Measurements from ENCODE around the gene MICU2.

Gene MICU2

DNA sequence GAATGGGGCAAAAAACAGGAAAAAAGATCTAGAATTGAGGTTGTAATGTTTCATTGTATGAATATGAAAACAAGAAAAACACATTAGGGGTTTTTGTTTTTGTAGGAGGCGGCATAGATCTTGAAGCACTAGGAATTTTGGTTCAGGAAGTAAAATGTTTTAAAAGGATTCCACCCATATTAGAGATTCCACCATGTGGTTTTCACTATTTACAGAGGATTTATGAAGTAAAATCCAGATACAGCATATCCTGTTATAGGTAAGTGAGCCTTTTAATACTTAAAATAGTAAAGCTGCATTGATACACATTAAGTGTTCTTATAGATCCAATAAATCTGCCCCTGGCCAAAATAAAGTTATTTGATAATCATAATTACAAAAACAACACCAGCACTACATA is 61.4 kb downstream of the MICU2 start:
- no peak for DNase-seq

DNA sequence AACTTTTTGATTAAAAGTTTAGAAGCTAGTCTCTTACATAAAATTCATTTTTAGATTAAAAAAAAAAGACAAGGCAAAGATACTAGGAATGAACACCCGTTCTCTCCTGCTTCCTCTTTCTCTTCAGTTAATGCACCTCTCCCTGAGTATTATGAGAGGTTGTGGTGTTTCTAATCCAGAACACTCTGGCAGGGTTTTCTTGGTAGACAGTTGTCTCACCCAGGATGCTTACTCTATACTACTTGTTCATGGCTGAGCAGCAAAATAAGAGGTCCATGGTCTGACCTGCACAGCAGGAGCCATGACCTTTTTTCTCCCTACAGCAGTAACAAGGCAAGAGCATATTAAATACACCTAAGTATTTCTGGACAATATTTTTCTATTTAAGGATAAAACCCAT is 62.0 kb downstream of the MICU2 start:
- no peak for DNase-seq

DNA sequence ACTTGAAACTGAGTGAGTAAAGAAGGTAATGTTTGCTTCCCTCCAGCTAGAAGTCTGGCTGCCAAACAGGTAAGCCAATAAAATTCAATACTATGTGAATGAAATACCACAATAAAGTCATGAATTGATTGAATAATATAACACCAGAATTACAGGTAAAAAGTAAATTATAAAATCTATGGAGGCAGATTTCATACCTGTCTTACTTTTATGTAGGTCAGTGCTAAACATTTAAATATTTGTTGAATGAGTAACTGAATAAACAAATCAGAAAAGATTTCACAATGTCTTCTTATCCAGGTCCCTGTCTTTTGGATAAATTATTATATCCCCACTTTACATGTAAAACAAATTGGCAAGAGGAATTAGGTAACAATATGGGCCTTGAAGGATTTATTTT is 62.7 kb downstream of the MICU2 start:
- DNase-seq = no peak

DNA sequence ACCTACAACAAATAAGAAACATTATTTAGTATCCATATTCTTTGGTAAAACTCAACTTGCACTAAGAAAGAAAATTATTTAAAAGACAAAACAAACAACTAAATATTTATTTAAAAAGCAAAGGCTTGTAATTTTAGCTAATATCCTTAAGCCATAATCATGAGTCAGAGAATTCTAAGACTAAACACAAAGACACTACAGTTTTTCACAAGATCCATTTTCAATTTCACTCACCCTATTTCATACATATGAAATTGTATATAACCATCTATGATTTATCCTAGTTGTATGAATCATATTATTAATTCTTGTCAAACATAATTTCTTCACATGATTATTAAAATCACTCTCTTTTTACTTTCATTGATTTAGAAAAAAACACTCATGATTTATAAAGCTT is 64.3 kb downstream of the MICU2 start:
- no peak for DNase-seq

DNA sequence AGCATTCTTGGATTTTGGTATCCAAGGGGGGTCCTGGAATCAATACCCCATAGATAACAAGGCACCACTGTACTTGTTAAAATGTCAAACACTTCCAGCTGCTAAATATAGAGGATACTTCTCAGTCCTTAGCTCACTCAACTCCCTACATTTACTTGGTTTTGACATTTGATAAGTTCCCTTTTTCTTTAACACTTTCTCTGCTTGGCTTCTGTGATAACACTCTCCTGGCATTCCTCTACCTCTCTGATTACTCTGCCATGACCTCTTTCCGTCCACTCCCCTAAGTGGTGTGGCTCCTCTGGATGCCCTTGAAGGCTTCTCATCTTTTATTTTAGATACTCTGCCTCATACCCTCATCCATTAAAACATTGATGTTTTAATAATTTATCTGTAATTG is 65.2 kb downstream of the MICU2 start:
- no peak for DNase-seq

DNA sequence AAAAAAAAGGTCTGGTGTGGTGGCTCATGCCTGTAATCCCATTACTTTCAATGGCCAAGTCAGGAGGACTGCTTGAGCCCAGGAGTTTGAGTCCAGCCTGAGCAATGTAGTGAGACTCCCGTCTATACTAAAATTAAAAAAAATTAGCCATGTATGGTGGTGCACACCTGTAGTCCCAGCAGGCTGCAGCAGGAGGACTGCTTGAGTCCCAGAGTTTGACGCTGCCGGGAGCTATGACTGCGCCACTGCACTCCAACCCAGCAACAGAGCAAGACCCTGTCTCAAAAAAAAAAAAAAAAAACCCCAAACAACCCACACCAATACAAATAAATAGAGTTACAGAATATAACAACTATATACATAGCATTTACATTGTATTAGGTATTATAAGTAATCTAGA is 65.7 kb downstream of the MICU2 start:
- no peak for DNase-seq

DNA sequence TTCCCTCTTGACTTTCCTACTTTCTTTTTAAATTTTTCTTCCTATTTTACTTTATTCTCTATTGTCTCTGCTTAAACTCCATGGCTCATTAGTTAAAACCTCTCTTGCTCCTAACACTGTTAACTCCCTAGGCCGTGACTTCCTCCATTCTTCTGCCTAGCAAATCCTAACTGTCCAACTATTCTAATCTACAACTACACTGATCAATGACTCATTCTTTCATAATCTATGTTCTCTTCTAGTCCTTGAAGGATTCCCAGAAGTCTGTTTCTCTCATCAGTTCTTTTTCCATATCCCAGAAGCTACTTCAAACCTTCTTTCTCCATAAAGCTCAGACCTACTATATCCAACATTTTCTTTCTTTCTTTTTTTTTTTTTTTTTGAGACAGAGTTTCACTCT is 66.9 kb downstream of the MICU2 start:
- DNase-seq = no peak

DNA sequence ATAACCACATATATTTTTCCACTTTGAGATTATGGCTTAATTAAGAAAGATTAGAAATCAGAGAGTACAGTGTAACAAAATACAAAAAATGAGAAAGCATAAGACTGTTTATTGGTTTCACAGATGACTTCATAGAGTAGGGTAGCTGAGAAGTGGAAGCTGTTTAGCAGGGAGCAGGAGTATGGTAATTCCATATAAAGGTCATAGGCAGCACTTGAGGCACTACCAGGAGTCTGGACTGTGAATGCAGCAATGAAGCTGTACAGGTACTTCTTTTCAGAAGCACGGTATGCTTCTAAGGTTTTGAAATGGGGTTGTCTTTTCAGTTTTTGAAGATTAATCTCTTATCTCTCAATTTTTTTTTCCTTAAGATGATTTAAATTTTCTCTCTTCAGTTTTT is 69.2 kb downstream of the MICU2 start:
- no peak for DNase-seq

DNA sequence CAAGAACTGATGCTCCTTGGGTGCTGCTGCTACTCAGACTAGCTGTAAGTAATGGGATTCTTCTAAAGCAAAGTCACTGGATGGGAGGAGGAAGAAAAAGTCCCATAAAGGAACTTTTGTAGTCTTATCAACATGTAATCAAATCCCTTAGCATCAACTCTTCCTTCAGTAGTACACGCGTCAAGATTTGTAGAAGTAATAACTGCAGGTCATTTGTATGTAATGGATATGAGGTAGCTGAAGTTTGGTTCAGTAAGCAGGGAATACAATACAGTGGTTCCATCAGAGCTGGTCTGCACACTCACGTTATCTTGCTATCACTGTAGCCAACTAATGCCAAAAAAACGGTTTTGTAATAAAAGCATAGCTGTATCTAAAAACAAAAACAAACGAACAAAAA is 72.5 kb downstream of the MICU2 start:
- DNase-seq = no peak

DNA sequence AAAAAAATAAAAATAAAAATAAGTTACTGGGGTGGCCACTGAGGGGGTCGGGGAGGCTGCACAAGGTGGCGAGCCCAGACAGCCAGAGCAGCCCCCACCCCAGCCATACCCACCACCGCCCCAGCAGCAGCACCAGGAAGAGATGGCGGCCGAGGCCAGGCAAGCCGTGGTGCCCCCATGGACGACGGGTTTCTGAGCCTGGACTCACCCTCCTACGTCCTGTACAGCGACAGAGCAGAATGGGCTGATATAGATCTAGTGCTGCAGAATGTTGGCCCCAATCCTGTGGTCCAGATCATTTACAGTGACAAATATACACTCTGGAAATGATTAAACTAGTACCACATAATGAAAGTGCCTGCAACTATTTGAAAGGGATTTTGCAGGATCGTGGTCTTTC is 73.3 kb downstream of the MICU2 start:
- no peak for DNase-seq

DNA sequence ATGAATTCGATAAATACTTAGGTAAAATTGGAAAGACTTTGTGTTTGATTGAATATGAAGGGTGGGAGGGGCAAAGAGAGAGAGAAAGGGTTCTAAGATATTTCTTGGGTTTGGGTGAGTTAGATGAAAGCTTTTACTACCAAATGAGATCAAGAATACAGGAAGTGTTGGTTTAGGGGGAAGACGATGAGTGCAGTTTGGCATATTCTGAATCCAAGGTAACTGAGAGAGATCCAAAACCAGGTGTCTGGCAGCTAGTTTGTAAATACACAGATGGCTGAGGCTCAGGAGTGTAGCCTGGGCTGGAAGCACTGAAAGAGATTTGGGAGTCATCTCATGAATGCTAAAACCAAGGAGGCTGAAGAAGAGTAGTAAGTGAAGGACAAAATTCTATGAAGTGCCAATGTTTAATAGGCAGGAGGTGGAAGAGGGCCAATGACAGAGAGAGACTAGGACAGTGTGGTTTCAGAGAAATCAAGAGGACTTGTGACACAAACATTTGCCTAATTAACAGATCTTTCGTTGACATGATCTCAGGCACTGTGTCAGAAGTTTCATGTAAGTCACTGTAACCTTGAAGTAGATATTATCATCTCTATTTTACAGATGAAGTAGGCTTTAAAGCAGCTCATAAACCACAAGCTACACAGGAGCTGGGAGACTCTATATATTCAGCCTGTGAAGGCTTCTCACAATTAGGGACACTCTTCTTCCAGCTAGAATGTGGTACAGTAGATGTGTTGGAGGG is 74.7 kb downstream of the MICU2 start:
- no peak for DNase-seq

DNA sequence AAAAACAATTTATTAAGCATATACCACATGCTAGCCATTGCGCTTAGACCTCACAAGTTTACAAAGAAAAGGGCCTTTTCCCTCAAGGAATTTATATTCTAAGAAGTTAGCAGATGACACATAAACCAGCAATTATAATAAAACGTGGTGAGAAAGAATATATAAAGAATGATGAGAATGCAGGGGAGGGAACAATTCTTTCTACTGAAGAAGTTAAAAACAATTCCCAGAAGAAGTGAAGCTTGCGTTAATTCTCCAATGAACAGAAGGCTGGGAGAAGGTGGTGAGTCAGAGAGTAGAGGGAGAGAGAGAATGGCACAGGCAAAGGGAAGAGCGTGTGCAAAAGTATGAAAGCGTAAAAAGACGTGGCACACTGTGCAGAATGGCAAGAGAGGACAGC is 75.4 kb downstream of the MICU2 start:
- DNase-seq = no peak

DNA sequence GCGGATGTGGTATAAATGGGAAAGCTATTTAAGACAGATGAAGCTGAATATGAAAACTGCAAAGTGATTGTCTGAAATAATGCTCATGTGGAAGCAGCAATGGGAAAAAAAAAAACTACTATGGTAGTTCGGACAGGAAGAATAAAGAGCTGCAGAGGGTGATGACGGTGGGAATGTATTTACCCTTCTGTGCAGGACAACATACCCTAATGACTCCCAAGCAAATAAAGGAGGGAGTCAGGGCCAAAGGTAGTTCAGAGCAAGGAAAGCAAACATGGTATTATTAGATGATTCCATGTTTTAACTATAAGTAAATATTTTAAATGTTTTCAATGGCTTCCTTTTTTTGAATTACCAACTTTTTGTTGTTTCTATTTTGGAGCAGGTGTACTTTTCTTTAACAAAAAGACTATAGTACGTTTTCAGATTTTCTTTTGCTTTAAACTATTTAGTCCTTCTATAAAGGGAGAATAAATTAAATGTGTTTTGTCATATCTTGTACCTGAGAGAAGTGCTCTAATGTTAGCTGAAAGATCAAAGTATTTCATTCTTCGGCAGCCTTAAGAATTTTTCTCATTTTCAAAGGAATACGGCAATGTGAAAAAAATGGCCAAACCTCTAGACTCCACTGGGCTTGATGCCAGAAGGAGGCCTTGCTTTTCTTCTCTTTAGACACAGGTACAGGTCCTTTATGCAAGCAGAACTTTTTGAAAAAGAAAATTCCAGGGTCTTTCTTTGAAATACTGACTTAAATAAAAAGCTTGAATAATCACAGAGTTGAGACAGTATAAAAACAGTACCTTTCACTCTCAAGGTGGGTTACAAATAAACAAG is 77.0 kb downstream of the MICU2 start:
- no peak for DNase-seq

DNA sequence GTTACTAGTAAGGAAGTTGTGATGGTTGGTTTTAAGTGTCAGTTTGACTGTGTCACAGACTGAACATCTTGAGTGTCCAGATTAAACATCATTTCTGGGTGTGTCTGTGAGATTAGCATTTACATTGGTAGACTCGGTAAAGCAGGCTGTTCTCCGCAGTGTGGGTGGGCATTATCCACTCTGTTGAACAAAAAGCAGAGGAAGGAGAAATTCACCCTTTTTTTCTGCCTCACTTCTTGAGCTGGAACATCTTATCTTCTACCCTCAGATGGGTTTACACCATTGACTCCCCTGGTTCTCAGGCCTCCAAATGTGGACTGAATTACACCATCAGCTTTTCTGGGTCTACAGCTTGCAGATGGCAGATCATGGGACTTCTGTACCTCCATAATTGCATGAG is 81.1 kb downstream of the MICU2 start:
- no peak for DNase-seq

DNA sequence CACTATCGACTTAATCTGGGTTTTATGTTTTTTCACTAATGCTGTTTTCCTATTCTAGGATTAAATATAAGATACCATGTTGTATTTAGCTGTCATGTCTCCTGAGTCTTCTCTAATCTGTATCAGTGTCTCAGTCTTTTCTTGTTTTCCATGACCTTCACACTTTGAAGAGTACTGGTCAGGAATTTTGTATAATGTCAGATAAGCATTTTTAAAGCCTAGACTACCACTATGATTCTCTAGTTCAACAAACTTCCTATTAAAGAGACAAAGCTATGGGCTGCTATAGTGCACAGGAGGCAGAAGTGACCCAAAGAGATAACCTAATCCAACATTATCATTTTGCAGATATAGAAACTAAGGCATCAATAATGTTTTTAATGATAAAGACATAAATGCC is 81.8 kb downstream of the MICU2 start:
- DNase-seq = no peak

DNA sequence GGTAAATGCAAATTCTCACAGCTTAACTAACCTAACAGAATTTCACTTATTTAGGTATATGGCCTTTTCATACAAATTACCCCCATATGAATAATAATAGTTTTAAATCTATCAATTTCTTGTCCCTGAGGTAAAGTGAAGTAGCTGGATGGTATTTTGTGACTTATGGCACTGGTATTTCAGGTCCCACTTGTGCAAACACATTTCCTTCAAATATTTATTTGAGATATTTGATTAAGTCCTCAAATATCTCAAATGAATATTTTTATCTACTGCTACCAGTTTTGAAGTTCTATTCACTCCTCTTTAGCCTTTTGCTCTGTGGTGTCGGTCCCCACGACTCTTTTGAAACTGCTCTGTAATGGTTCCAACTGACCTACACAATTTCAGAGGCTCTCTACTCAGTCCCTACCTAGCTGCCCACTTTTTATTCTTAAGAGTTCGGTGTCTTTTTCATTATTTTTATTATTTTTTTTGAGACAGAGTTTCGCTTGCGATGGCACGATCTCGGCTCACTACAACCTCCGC is 85.3 kb downstream of the MICU2 start:
- DNase-seq = no peak

DNA sequence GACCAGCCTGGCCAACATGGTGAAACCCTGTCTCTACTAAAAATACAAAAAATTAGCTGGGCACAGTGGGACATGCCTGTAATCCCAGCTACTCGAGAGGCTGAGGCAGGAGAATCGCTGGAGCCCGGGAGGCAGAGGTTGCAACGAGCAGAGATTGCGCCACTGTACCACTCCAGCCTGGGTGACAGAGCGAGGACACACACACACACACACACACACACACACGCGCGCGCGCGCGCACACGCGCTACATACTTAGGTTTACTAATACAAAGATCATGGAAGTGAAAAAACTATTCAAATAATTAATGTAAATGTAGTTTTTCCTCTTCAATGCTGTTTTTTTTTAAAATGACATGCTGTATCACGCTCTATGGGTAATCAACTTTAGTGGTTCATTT is 86.4 kb downstream of the MICU2 start:
- no peak for DNase-seq

DNA sequence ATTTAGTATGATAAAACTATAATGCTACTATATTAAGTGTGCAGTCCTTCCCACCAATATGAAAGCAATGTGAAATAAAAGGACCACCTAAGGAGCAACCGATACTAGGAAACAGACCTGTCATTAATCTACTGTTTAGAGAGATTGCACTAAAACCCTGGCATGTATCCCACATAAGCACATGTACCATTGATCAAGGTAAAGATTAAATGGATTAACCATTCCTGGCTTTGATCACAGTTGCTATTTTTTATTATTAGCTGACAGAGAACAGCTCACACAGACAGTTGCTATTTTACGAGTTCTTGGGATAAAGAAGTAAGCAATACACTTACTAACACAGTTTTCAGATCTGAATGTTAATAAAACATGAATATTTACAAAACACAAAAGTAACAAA is 87.2 kb downstream of the MICU2 start:
- DNase-seq = no peak

DNA sequence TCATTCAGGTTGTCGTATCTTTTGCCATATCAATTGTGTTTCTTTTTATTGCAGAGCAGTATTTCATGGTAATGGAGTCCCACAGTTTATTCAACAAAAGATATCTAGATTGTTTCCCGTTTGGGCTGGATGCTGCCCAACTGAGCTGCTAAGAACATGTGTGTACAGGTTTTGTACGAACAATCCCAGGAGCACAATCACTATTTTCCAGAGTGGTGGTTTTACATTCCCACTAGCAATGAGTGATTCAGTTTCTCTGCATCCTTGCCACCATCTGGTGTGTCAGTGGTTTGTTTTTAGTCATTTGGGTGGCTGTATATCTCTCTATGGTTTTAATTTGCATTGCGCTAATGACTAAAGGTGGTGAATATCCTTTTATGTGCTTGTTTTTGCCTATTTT is 92.1 kb downstream of the MICU2 start:
- DNase-seq = no peak

DNA sequence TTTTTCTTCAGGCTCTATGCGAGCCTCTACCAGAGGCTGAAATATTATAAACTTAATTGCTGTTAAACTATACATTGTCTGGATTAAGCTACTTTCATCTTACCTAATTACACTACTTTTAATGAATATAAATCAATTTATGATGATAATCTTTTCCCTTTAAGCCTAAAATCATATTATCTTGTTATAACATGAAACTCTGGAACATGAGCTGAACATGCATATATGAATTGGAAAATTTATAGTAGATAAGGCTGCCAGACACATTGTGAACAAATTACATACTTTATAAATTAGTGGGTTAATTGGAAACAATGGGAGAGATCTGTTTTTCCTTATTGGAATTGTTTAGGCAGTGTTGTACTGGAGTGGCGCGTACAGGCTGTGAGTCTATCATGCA is 99.6 kb downstream of the MICU2 start:
- DNase-seq = no peak

DNA sequence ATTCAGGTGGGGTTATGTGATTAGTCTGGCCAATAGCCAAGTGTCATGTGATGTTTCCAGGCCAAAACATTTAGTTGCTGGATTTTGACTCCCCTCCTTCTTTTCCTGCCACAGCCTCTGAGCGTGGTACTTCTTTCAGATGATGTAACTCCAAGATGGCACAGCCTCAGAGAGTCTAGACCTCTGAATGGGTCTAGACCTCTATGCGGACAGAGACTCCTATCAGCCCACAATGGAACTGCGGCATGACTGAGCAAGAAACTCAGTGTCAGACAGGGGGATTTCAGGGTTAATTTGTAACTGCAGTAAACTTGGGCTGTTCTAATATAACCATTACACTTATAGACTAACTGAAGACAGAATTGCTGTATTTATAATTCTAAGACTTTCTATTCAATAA is 102.3 kb downstream of the MICU2 start:
- no peak for DNase-seq

DNA sequence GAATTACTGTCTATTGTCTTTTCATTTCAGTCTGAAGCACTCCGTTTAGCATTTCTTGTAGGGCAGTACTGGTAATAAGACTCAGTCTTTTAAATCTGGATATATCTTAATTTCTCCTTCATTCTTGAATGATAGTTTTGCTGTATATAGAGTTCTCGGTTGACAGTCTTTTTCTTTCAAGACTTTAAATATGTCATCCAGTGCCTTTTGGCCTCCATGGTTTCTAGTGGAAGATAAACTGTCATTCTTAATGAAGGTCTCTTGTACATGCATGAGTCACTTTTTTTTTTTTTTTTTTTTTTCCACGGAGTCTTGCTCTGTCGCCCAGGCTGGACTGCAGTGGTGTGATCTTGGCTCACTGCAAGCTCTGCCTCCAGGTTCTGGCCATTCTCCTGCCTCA is 117.6 kb downstream of the MICU2 start:
- DNase-seq = no peak

DNA sequence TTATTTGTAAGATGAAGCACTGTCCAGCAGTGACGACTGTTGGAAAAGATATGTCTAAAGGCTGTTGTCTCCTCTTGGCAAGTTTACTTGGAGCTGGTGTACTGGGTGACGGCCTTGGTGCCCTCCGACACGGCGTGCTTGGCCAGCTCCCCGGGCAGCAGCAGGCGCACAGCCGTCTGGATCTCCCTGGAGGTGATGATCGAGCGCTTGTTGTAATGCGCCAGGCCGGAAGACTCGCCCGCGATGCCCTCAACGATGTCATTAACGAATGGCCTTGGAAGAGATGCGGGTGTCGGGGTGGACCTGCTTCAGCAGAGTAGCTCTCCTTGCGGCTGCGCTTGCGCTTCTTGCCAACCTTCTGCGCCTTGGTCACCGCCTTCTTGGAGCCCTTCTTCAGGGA is 120.2 kb downstream of the MICU2 start:
- no peak for DNase-seq

DNA sequence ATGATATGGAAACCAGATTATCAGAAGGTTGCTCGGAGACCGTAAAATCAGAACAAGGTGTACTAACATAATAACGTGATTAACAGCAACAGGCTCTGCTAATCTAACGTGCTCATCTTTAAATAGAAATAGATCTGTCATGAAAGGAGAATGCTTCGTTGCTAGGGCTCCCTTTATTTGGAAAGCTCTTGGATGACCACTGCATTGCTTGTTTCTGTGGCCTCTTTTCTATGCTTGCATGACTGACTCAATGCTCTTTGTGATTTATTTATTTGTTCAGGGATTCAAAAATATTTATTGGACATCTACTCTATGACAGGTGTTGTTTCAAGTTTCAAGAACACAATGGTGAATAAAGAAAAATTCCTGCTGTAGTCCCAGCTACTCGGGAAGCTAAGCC is 122.6 kb downstream of the MICU2 start:
- DNase-seq = no peak

Measured in stimulated activated CD8-positive, alpha-beta memory T cell treated with anti-CD3 and anti-CD28 coated beads, Interleukin-4, amount 100 ng/mL, for 48 hours (primary cell).